Measurements from ENCODE around the gene SLC16A11. TPM values are rescaled to one million over a fixed set of nuclear protein-coding genes. Genes with fewer than 3 reads are reported as not detected.
A peak's percentile ranks its signal among the peaks of the same experiment; 100 is the strongest.
"Not testable (repeated sequence)": the region's sequence is repeated elsewhere in the genome, so short reads cannot be mapped to it uniquely, and the experiment has no call there.

SLC16A11 gene
- total and polyA plus RNA-seq, 8 donors, result 0.74 to 2.5 (median 1.2) TPM

- Histone ChIP-seq H3K27ac (no peak overlapping the region), H3K4me3 (no peak overlapping the region), H3K36me3 (no peaks in the 10 kb centered on the region), H3K4me1 (peaks cover 0 to 5% of the 10 kb centered on the region in 2 donors), H3K27me3 (no peaks in the 10 kb centered on the region), H3K9me3 (no peaks in the 10 kb centered on the region)
- intact Hi-C loops (cut with DNase I), result no loop called here
- TF ChIP-seq, protein P1, sequence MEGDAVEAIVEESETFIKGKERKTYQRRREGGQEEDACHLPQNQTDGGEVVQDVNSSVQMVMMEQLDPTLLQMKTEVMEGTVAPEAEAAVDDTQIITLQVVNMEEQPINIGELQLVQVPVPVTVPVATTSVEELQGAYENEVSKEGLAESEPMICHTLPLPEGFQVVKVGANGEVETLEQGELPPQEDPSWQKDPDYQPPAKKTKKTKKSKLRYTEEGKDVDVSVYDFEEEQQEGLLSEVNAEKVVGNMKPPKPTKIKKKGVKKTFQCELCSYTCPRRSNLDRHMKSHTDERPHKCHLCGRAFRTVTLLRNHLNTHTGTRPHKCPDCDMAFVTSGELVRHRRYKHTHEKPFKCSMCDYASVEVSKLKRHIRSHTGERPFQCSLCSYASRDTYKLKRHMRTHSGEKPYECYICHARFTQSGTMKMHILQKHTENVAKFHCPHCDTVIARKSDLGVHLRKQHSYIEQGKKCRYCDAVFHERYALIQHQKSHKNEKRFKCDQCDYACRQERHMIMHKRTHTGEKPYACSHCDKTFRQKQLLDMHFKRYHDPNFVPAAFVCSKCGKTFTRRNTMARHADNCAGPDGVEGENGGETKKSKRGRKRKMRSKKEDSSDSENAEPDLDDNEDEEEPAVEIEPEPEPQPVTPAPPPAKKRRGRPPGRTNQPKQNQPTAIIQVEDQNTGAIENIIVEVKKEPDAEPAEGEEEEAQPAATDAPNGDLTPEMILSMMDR (IDR thresholded peaks at IDR 0.05), result no peak
- DNase-seq (no peak), ATAC-seq (no peak)
Observed at GRCh38 chr17:7056386-7056785, 12.5 kb upstream of the SLC16A11 start.

- Histone ChIP-seq H3K4me1 (peaks cover 0 to 23% of the 10 kb centered on the region in 2 donors), H3K27me3 (peaks cover 0 to 16% of the 10 kb centered on the region in 2 donors)
- not testable (repeated sequence) for H3K36me3 ChIP-seq, H3K27ac ChIP-seq, H3K9me3 ChIP-seq, H3K4me3 ChIP-seq, ATAC-seq, DNase-seq
- intact Hi-C loops (cut with DNase I), result loop anchor here in 1 of 2 donors (5.0 kb wide), 1 partner anchor 87 kb away; no protein-coding TSS in a partner anchor
Observed at GRCh38 chr17:7050583-7050982, 6.7 kb upstream of the SLC16A11 start.

DNA sequence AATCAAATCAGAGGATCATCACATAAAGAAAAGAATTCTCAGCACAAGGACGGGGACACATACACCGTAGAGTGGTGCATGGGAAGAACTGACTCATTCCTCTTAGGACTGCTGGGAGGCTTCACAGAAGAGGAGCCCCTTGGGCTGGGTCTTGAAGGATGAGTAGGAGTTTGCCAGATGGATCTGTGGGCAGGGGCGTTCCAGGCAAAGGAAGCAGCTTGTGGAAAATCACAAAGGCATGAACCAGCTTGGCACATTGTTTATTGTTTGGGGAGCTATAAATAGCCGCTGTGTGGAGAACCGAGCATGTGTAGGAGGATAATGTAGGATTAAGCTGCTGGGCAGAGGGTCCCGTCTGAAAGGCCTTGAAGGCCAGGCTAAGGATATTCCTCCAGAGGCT, 5.1 kb upstream of the SLC16A11 start:
- DNase-seq (no peak), ATAC-seq (no peak)
- Histone ChIP-seq H3K4me1 (peaks cover under 1 to 25% of the 10 kb centered on the region in 2 donors), H3K27ac (no peak overlapping the region), H3K36me3 (no peaks in the 10 kb centered on the region), H3K9me3 (no peaks in the 10 kb centered on the region), H3K27me3 (peaks cover 5 to 32% of the 10 kb centered on the region in 2 donors), H3K4me3 (no peak overlapping the region)
- intact Hi-C loops (cut with DNase I), result loop anchor here (10.0 kb wide), 1 partner anchor 246 kb away; the partner anchor contains the start of gene YBX2 (in 2 of the 2)
- TF ChIP-seq, protein P1 (IDR thresholded peaks at IDR 0.05), result no peak

GRCh38 chr17:7047566-7047965, 3.7 kb upstream of the SLC16A11 start:
- H3K4me3 ChIP-seq, result peak overlapping the region; percentile 6 to 34
- no peaks in the 10 kb centered on the region for H3K9me3 ChIP-seq
- no peaks in the 10 kb centered on the region for H3K36me3 ChIP-seq
- peaks cover 18 to 46% of the 10 kb centered on the region in 2 donors for H3K27me3 ChIP-seq
- TF ChIP-seq, protein P1 (IDR thresholded peaks at IDR 0.05), result no peak
- ATAC-seq, result no peak
- intact Hi-C loops (cut with DNase I), result loop anchor here (10.0 kb wide), 1 partner anchor 247 kb away; the partner anchor contains the start of gene YBX2 (in 2 of the 2)
- peaks cover 13 to 39% of the 10 kb centered on the region in 2 donors for H3K4me1 ChIP-seq
- DNase-seq, result no peak
- H3K27ac ChIP-seq, result no peak overlapping the region

GRCh38 chr17:7046725-7047397, 3.0 kb upstream of the SLC16A11 start:
- intact Hi-C loops (cut with DNase I), result loop anchor here (10.0 kb wide), 1 partner anchor 248 kb away; the partner anchor contains the start of gene YBX2 (in 2 of the 2)

DNA sequence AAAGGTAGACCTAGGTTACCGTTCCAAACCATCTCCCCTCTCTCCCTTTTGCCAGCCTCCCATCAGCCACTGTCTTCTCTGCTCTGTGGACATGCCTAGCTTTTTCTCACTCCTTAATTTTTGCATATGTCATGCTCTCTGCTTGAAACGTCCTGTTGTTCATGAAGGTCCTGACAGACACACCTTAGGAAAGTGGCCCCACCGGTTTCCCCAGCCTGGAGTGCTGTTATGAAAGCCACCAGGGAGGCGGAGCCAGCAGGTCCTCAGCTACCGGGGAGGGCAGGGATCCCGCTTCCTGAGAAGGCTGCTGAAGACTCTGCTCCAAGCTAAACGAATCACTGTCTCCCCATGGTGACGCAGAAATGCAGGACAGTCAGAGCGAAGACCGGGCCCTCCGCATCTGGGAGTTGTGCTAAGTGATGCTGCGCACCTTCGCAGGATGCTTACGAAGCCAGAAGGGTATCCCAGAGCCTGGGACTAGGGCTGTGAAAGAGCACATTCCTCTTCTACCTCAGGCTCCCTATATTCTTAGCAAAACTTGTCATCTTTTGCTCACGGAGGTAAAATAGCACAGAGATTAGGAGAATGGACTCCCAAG, 2.3 kb upstream of the SLC16A11 start:
- Histone ChIP-seq H3K9me3 (no peaks in the 10 kb centered on the region), H3K36me3 (no peaks in the 10 kb centered on the region), H3K4me1 (peaks cover 15 to 41% of the 10 kb centered on the region in 2 donors), H3K27ac (peak overlapping the region; percentile 68 to 77), H3K4me3 (peak overlapping the region; percentile 6 to 34), H3K27me3 (peaks cover 18 to 60% of the 10 kb centered on the region in 2 donors)
- peak; percentile 76 for ATAC-seq
- intact Hi-C loops (cut with DNase I), result loop anchor here (10.0 kb wide), 1 partner anchor 249 kb away; the partner anchor contains the start of gene YBX2 (in 2 of the 2)
- TF ChIP-seq, protein P1 (IDR thresholded peaks at IDR 0.05), result no peak
- DNase-seq, result peak in 3 of 4 donors; percentile 82 to 86 (median 85)

More at GRCh38 chr17:7046725-7047397, 3.0 kb upstream of the SLC16A11 start:
- Histone ChIP-seq H3K27me3 (peaks cover 18 to 53% of the 10 kb centered on the region in 2 donors), H3K27ac (peak overlapping the region; percentile 68 to 77), H3K4me1 (peaks cover 15 to 41% of the 10 kb centered on the region in 2 donors), H3K4me3 (peak overlapping the region; percentile 6 to 34)
- not testable (repeated sequence) for H3K36me3 ChIP-seq, H3K9me3 ChIP-seq
- ATAC-seq (peak; percentile 17), DNase-seq (peak in 3 of 4 donors; percentile 30 to 59 (median 48))

All from left lung (tissue), 10 donors.